ENCODE data around the gene ZBTB17. TPM values are rescaled to one million over a fixed set of nuclear protein-coding genes. Genes with fewer than 3 reads are reported as not detected.

ZBTB17 gene
- total and polyA plus RNA-seq, 9 of the 15 experiments (the other 6 are each of a cell fraction or from before 2014, with no cell fraction given): 1.1 to 53.4 (median 29.6) TPM

- FAIRE-seq (peak; percentile 19), ATAC-seq (no peak), DNase-seq (ENCODE audit: extremely low read depth in 1 of 4, low spot score in 3 of 4) (no peak)
- Histone ChIP-seq H4K20me1 (replicated peaks; ENCODE audit: control insufficient read depth, insufficient read depth, low read length) (no peaks in the 10 kb centered on the region), H3K27me3 (ENCODE audit: control insufficient read depth in 2 of 2, insufficient read depth in 2 of 2, low read length in 2 of 2) (no peaks in the 10 kb centered on the region), H3K9ac (ENCODE audit: insufficient read depth in 1 of 2, low read depth in 2 of 2, low read length in 2 of 2) (no peak overlapping the region), H3K4me1 (replicated peaks in 1 of 2; ENCODE audit: control insufficient read depth in 2 of 2, insufficient read depth in 2 of 2, low read length in 2 of 2) (peaks cover 0 to 39% of the 10 kb centered on the region in 2 experiments; a peak in 1 of 5 replicates), H3K4me3 (no peak overlapping the region), H2AFZ (ENCODE audit: low read depth, low read length) (no peak overlapping the region), H3K4me2 (ENCODE audit: insufficient read depth, low read length) (no peak overlapping the region), H3K27ac (ENCODE audit: extremely low read depth, low read depth, low read length) (no peak overlapping the region), H3K36me3 (ENCODE audit: control insufficient read depth, insufficient read depth, low read length) (peaks cover 99% of the 10 kb centered on the region), H3K9me3 (replicated peaks; ENCODE audit: control insufficient read depth, insufficient read depth, low read depth, low read length) (no peaks in the 10 kb centered on the region), H3K79me2 (ENCODE audit: control insufficient read depth, insufficient read depth, low read length) (no peaks in the 10 kb centered on the region), H3K9me1 (ENCODE audit: control insufficient read depth, insufficient read depth, low read length) (no peaks in the 10 kb centered on the region)
- in situ Hi-C loops (cut with MboI): no loop called here
- BruUV-seq (replicated peaks): no TSS peak
- ChIA-PET CTCF (ENCODE audit: low intra/inter-chr PET ratio) (no interaction called here), POLR2A (interaction anchor here (0.8 to 2.0 kb wide), 2 partner anchors 9 to 104 kb away, joined by 4 read pairs; no protein-coding TSS in a partner anchor)
- 93% methylated on average over 13 of the region's 13 CpGs for WGBS (ENCODE audit: insufficient coverage, low coverage, missing lambda C conversion rate)
- intact Hi-C loops (cut with micrococcal nuclease): no loop called here
- TF ChIP-seq WHSC1 (IDR thresholded peaks at IDR 0.05; ENCODE audit: low read length): no peak
- no peak for TF ChIP-seq ZNF398 (CRISPR knock-in tag; IDR thresholded peaks at IDR 0.05)
- no peak for TF ChIP-seq ERF (CRISPR knock-in tag; IDR thresholded peaks at IDR 0.05)
- TF ChIP-seq NR0B1 (IDR thresholded peaks at IDR 0.05; ENCODE audit: partially characterized antibody): no peak
- TF ChIP-seq POLR2AphosphoS5 (IDR thresholded peaks at IDR 0.05; ENCODE audit: control insufficient read depth, insufficient read depth, low read depth, low read length): peak; percentile 14; the same call in 1 of the 2 replicates
- TF ChIP-seq CCAR2 (IDR thresholded peaks at IDR 0.05; ENCODE audit: low read depth, low read length): no peak
- peak; percentile 90 for TF ChIP-seq ZNF12 (CRISPR knock-in tag; IDR thresholded peaks at IDR 0.05)
- no peak for TF ChIP-seq HMBOX1 (IDR thresholded peaks at IDR 0.05)
- peak; percentile 66 for TF ChIP-seq RBM22 (IDR thresholded peaks at IDR 0.05; ENCODE audit: low read depth, low read length, poor library complexity, severe bottlenecking)
- TF ChIP-seq SRSF9 (IDR thresholded peaks at IDR 0.05; ENCODE audit: borderline replicate concordance, low read depth, low read length): no peak
- TF ChIP-seq POLR2A (conservative IDR thresholded peaks at IDR 0.05): 0 out of 2 replicates have a peak, but pooled peaks have one; percentile 8
- no peak for TF ChIP-seq ZNF778 (CRISPR knock-in tag; IDR thresholded peaks at IDR 0.05)
- no peak for TF ChIP-seq ETV5 (CRISPR knock-in tag; IDR thresholded peaks at IDR 0.05; ENCODE audit: low read depth)
- TF ChIP-seq ZNF696 (CRISPR knock-in tag; conservative IDR thresholded peaks at IDR 0.05): no peak
- TF ChIP-seq MTA2 (IDR thresholded peaks at IDR 0.05; ENCODE audit: low read depth): no peak
- no peak for TF ChIP-seq KAT2B (IDR thresholded peaks at IDR 0.05; ENCODE audit: low read depth, low read length)
- TF ChIP-seq BRF2 (IDR thresholded peaks at IDR 0.05; ENCODE audit: borderline replicate concordance, insufficient read depth, insufficient read length): no peak
These were observed 35.5 kb downstream of the ZBTB17 start for GRCh38 chr1:15940110-15941043.

Data from K562 (cell line).